ENCODE data around the gene NDP. TPM values are rescaled to one million over a fixed set of nuclear protein-coding genes. Genes with fewer than 3 reads are reported as not detected.
A peak's percentile ranks its signal among the peaks of the same experiment; 100 is the strongest.

NDP gene
- total RNA-seq, 1 donor, result 0.36 TPM

DNA sequence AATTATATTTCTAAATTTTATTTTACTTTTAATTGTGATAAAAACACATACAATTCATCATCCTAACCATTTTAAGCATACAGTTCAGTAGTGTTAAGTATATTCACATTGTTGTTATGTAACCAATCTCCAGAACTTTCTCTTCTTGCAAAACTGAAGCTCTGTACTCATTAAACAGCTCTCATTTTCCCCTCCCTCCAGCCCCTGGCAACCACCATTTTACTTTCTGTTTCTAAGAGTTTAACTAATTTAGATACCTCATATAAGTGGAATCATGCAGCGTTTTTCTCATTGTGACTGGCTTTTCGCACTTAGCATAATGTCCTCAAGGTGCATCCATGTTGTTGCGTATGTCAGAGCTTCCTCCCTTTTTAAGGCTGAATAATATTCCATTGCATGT is 46.7 kb upstream of the NDP start:
- Histone ChIP-seq H3K4me3 (ENCODE audit: insufficient read depth, low read length) (no peak overlapping the region), H3K79me2 (ENCODE audit: insufficient read depth, low read length) (no peaks in the 10 kb centered on the region), H3K4me2 (ENCODE audit: insufficient read depth, low read length) (no peak overlapping the region), H3K27me3 (ENCODE audit: insufficient read depth, low read length) (peaks cover 3% of the 10 kb centered on the region), H3K27ac (ENCODE audit: low read depth, low read length) (no peak overlapping the region), H4K20me1 (ENCODE audit: insufficient read depth, low read length) (no peaks in the 10 kb centered on the region), H3K36me3 (ENCODE audit: insufficient read depth, low read length) (no peaks in the 10 kb centered on the region), H2AFZ (ENCODE audit: low read length) (no peak overlapping the region), H3K4me1 (ENCODE audit: insufficient read depth, low read length) (no peaks in the 10 kb centered on the region), H3K9me3 (ENCODE audit: low read depth, low read length) (no peaks in the 10 kb centered on the region)
- no peak for DNase-seq (ENCODE audit: insufficient read length, low spot score, missing footprints)
- TF ChIP-seq, protein P1, sequence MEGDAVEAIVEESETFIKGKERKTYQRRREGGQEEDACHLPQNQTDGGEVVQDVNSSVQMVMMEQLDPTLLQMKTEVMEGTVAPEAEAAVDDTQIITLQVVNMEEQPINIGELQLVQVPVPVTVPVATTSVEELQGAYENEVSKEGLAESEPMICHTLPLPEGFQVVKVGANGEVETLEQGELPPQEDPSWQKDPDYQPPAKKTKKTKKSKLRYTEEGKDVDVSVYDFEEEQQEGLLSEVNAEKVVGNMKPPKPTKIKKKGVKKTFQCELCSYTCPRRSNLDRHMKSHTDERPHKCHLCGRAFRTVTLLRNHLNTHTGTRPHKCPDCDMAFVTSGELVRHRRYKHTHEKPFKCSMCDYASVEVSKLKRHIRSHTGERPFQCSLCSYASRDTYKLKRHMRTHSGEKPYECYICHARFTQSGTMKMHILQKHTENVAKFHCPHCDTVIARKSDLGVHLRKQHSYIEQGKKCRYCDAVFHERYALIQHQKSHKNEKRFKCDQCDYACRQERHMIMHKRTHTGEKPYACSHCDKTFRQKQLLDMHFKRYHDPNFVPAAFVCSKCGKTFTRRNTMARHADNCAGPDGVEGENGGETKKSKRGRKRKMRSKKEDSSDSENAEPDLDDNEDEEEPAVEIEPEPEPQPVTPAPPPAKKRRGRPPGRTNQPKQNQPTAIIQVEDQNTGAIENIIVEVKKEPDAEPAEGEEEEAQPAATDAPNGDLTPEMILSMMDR (IDR thresholded peaks at IDR 0.05; ENCODE audit: extremely low read depth, low read depth, low read length), result no peak

DNA sequence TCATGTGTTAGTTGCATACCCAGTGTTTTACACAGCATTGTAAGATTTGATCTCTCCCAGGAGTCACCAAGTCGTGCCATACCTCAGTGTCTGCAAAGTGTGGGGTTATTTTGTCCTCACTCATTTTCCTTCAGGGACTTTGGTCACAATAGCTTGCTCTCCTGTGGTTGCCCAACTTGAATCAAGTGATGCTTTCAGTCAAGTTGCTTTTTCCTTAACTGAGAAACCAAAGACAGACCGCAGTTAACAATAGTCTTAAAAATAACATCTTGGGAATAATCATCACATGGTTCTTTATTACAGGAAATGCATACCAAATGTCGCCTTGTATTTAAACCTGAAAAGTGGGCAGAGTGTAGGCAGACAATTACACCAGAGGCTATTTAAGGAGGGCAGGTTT is 44.5 kb upstream of the NDP start:
- H2AFZ ChIP-seq (ENCODE audit: low read length), result no peak overlapping the region
- H3K27me3 ChIP-seq (ENCODE audit: insufficient read depth, low read length), result peaks cover 3% of the 10 kb centered on the region
- no peaks in the 10 kb centered on the region for H3K9me3 ChIP-seq (ENCODE audit: low read depth, low read length)
- no peaks in the 10 kb centered on the region for H4K20me1 ChIP-seq (ENCODE audit: insufficient read depth, low read length)
- H3K4me1 ChIP-seq (ENCODE audit: insufficient read depth, low read length), result peaks cover 6% of the 10 kb centered on the region
- no peaks in the 10 kb centered on the region for H3K79me2 ChIP-seq (ENCODE audit: insufficient read depth, low read length)
- H3K4me2 ChIP-seq (ENCODE audit: insufficient read depth, low read length), result no peak overlapping the region
- TF ChIP-seq, protein P1 (IDR thresholded peaks at IDR 0.05; ENCODE audit: extremely low read depth, low read depth, low read length), result no peak
- no peak for DNase-seq (ENCODE audit: insufficient read length, low spot score, missing footprints)
- H3K27ac ChIP-seq (ENCODE audit: low read depth, low read length), result no peak overlapping the region
- no peak overlapping the region for H3K4me3 ChIP-seq (ENCODE audit: insufficient read depth, low read length)
- H3K36me3 ChIP-seq (ENCODE audit: insufficient read depth, low read length), result no peaks in the 10 kb centered on the region

DNA sequence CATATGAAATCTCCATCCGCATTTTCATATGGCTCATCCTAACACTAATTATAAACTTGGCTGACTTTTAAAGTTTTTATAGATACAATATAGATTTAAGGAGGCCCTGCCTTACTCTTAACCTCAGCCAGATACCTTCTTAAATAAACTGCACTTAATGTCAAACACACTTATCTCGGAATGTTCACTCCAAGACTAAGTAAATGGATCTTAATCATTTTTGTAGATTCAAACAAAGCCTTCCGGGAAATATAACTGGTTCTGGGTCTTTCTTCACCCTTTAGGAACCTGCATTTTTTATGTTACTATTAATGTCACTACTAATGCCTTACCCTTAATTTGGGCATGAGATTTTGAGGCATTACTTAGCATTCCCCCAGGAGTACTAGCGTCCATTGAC is 43.7 kb upstream of the NDP start:
- H3K4me3 ChIP-seq (ENCODE audit: insufficient read depth, low read length), result no peak overlapping the region
- H2AFZ ChIP-seq (ENCODE audit: low read length), result no peak overlapping the region
- H3K79me2 ChIP-seq (ENCODE audit: insufficient read depth, low read length), result no peaks in the 10 kb centered on the region
- H3K27ac ChIP-seq (ENCODE audit: low read depth, low read length), result no peak overlapping the region
- no peak overlapping the region for H3K4me2 ChIP-seq (ENCODE audit: insufficient read depth, low read length)
- peaks cover 12% of the 10 kb centered on the region for H3K4me1 ChIP-seq (ENCODE audit: insufficient read depth, low read length)
- TF ChIP-seq, protein P1 (IDR thresholded peaks at IDR 0.05; ENCODE audit: extremely low read depth, low read depth, low read length), result no peak
- DNase-seq (ENCODE audit: insufficient read length, low spot score, missing footprints), result no peak
- H3K36me3 ChIP-seq (ENCODE audit: insufficient read depth, low read length), result no peaks in the 10 kb centered on the region
- no peaks in the 10 kb centered on the region for H3K9me3 ChIP-seq (ENCODE audit: low read depth, low read length)
- H4K20me1 ChIP-seq (ENCODE audit: insufficient read depth, low read length), result no peaks in the 10 kb centered on the region
- peaks cover 3% of the 10 kb centered on the region for H3K27me3 ChIP-seq (ENCODE audit: insufficient read depth, low read length)

- peak; percentile 85 for DNase-seq (ENCODE audit: insufficient read length, low spot score, missing footprints)
- Histone ChIP-seq H4K20me1 (ENCODE audit: insufficient read depth, low read length) (no peaks in the 10 kb centered on the region), H3K36me3 (ENCODE audit: insufficient read depth, low read length) (no peaks in the 10 kb centered on the region), H3K9me3 (ENCODE audit: low read depth, low read length) (no peaks in the 10 kb centered on the region), H2AFZ (ENCODE audit: low read length) (no peak overlapping the region), H3K4me1 (ENCODE audit: insufficient read depth, low read length) (peaks cover 13% of the 10 kb centered on the region), H3K27ac (ENCODE audit: low read depth, low read length) (peak overlapping the region; percentile 77), H3K79me2 (ENCODE audit: insufficient read depth, low read length) (no peaks in the 10 kb centered on the region), H3K4me2 (ENCODE audit: insufficient read depth, low read length) (peak overlapping the region; percentile 44), H3K4me3 (ENCODE audit: insufficient read depth, low read length) (no peak overlapping the region), H3K27me3 (ENCODE audit: insufficient read depth, low read length) (no peaks in the 10 kb centered on the region)
- TF ChIP-seq, protein P1 (IDR thresholded peaks at IDR 0.05; ENCODE audit: extremely low read depth, low read depth, low read length), result peak; percentile 14
These were observed 39.4 kb upstream of the NDP start for GRCh38 chrX:44012484-44013096.
